Fibroblast of villous mesenchyme (primary cell): ENCODE measurements around the gene CAPN10. TPM values are rescaled to one million over a fixed set of nuclear protein-coding genes. Genes with fewer than 3 reads are reported as not detected.

Experiments
- DNase-seq: peaks from one replicate; pipeline ENCODE4 v3.0.0-alpha.2; 2010; ENCODE audit warnings: low read depth
- H3K4me3 ChIP-seq: 2 replicates; pipeline ENCODE4 v1.5.1; 2011; ENCODE audit warnings: low read depth, mild to moderate bottlenecking, low read length
- CTCF ChIP-seq: IDR thresholded peaks from 2 replicates; pipeline ENCODE4 v1.5.1; 2012; ENCODE audit warnings: low read depth, mild to moderate bottlenecking, low read length; ENCODE audit not compliant: insufficient read depth
- total RNA-seq: library from RNA; depleted of rRNA; stranded (reverse); fragments of >200 nt; gene quantifications from 2 replicates; pipeline ENCODE4 v1.2.3, GENCODE V29; 2012

Gene CAPN10
- total RNA-seq, 1 donor = 20.3 TPM

DNA sequence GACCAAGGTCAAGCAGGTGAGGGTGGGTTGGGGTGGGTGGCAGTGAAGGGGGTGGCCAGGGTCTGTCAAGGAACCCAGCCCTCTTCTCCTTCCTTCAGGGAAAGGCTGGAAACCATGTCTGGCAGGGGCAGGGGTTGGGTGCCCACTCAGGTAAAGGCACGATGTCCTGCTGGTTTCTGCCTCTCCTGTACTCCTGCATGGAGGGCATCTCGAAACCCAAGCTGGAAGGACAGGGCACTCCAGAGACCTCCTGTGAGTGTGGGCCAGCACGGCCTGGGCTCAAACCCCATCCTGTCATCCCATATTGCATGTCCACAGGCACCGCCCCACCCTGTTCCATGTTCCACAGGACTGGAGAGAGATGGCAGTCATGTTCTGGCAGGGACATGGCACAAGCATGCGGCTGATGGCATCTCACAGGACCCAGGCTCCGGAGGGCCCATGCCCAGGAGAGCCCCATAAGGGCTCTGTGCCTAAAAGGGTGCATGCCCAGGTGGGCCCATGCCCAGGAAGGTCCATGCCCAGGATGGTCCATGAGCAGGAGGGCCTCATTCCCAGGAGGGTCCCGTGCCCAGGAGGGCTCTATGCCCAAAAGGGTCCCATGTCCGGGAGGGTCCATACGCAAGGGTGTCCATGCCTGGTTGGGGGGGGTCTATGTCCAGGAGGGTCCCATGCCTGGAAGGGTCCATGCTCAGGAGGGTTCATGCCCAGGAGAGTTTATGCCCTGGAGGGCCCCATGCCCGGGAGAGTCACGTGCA, 45.2 kb downstream of the CAPN10 start:
- no peak for DNase-seq
- no peak for TF ChIP-seq CTCF
- no peak overlapping the region for H3K4me3 ChIP-seq

GRCh38 chr2:240632306-240632721, 45.8 kb downstream of the CAPN10 start:
- no peak overlapping the region for H3K4me3 ChIP-seq
- TF ChIP-seq CTCF = no peak

DNA sequence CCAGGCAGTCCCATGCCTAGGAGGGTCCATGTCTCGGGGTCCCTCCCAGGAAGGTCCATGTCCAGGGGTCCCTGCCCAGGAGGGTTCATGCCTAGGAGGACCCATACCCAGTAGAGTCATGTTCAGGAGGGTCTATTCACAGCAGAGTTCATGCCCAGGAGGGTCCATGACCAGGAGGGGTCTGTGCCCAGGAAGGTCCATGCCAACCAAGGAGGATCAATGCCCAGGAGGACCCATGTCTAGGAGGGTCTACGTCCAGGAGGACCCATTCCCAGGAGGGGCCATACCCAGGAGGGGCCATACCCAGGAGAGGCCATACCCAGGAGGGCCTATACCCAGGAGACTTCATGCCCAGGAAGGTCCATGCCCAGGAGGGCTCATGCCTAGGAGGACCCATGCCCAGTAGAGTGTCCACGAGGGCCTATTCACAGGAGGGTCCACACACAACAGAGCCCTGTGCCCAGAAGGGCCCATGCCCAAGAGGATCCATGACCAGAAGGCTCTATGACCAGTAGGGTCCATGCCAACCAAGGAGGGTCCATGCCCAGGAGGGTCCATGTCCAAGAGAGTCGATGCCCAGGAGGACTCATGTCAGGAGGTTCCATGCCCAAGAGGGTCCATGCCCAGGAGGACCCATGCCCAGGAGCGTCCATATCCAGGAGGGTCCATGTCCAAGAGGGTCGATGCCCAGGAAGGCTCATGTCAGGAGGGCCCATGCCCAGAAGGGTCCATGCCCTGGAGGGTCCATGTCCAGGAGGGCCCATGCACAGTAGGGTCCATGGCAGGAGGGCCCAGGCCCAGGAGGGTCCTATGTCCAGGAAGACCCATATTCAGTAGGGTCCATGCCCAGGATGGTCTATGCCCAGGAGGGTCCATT, 48.8 kb downstream of the CAPN10 start:
- H3K4me3 ChIP-seq = no peak overlapping the region
- no peak for DNase-seq
- TF ChIP-seq CTCF = no peak

More at GRCh38 chr2:240632306-240632721, 45.8 kb downstream of the CAPN10 start:
- no peak for DNase-seq

DNA sequence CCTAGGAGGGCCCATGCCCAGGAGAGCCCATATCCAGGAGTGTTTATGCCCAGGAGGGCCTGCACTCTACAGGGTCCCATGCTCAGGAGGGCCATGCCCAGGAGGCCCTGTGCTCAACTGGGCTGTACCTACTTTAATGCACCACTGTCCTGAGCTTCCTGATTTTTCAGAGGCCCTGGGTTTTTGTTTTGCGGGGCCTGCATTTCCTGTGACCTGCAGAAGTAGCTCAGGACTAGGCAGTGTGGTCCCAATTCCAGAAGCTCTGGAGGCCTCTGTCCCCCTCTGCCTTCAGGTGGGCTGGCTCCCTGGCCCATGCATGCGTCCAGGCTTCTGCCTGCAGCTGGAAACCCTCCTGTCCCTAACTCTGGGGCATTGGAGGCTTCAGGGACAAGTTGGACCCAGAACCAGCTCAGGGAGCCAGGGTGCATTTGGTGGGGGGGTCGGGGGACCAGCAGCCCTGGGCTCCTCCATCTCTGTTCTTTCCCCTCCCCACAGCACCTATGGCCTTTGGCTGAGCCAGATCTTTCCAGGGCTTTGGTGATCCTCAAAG, 49.5 kb downstream of the CAPN10 start:
- TF ChIP-seq CTCF = no peak
- no peak for DNase-seq
- no peak overlapping the region for H3K4me3 ChIP-seq

DNA sequence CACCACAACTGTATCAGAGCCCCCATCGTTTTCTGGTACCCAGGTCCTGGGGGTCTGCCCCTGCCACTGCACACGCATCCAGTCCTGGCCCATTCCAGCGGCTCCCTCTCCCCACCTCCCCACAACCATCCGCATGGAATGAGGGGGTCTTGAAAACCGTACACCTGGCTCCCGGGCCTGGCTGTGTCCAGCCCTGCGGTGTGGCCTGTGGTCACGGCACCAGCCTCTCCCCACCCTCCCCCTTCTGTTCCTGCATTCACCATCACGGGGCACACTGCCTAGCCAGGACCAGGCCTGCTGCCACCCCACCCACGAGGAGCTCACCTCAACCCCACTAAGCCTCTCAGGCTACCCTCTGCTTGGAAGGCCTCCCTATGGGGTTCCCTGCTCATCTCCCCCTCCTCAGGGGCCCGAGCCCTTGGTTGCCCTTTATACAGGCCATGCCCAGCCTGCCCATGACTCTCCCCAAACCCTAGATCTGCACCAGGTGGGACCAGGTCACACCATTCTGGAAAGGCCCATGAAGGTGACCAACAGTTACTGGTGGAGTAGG, 50.1 kb downstream of the CAPN10 start:
- no peak for TF ChIP-seq CTCF
- no peak overlapping the region for H3K4me3 ChIP-seq
- no peak for DNase-seq

DNA sequence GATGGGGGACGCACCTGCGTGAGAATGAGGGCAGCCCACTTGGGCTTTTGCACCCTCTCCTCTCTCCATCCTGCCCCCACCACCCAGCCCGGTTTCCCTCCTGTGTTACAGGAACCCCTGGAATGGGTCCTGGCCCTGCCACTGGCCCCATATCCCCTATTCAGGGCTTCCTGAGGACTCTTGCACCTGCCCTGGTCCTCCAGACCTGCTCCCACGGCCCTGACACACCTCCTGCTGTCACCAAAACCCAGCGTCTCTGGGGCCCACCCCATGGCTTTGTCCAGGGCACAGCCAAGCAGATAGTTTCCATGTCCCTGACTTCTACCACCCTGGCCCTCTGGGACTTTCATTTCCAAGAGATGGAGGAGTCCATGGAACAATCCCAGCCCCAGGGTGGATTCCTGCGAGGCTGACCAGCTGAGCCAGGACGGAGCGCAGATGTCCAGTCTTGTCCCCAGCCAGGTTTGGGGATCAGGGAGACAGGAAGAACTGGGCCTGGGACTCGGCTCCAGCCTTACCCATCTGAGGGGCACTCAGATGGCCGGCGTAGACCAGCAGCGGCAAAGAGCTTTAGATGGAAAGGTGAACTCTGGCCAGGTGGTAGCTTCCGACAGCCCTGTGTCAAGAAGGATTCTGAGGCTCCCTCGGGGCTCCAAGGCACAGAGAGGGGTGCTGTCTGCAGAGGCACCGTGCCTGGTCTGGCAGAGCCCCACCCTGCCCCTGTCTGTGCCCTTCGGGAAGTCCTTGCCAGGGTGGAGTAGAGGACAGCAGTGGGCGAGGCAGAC, 50.8 kb downstream of the CAPN10 start:
- H3K4me3 ChIP-seq = no peak overlapping the region
- no peak for TF ChIP-seq CTCF
- DNase-seq = no peak
